ENCODE results near the gene NEK3.
"Not testable (repeated sequence)": the region's sequence is repeated elsewhere in the genome, so short reads cannot be mapped to it uniquely, and the experiment has no call there.

DNA sequence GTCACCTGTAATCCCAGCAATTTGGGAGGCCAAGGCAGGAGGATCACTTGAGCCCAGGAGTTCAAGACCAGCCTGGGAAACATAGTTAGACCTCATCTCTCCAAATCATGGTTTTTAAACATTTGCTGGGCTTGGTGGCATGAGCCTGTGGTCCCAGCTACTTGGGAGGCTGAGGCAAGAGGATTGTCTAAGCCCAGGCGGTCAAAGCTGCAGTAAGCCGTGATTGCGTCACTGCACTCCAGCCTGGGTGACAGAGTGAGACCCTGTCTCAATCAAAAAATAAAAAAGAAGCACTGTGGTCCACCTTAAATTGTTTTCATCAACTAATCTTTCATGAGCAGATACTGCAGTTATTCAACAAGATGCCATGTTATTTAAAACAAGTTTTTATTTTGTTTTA lies 57.0 kb downstream of the NEK3 start:
- TF ChIP-seq, protein P1, sequence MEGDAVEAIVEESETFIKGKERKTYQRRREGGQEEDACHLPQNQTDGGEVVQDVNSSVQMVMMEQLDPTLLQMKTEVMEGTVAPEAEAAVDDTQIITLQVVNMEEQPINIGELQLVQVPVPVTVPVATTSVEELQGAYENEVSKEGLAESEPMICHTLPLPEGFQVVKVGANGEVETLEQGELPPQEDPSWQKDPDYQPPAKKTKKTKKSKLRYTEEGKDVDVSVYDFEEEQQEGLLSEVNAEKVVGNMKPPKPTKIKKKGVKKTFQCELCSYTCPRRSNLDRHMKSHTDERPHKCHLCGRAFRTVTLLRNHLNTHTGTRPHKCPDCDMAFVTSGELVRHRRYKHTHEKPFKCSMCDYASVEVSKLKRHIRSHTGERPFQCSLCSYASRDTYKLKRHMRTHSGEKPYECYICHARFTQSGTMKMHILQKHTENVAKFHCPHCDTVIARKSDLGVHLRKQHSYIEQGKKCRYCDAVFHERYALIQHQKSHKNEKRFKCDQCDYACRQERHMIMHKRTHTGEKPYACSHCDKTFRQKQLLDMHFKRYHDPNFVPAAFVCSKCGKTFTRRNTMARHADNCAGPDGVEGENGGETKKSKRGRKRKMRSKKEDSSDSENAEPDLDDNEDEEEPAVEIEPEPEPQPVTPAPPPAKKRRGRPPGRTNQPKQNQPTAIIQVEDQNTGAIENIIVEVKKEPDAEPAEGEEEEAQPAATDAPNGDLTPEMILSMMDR (IDR thresholded peaks at IDR 0.05) = not testable (repeated sequence)
- not testable (repeated sequence) for TF ChIP-seq POLR2A (IDR thresholded peaks at IDR 0.05)
